A673 (cell line): ENCODE measurements around the gene NOS1AP.

Experiments
- CTCF ChIP-seq: fragments of 300-800, 200-600 bp; sonication (generic); conservative IDR thresholded peaks from 2 replicates; pipeline ENCODE4 v1.5.1; 2017; ENCODE audit warnings: low read depth, mild to moderate bottlenecking, antibody characterized with exemption, low read length, moderate library complexity, mixed read lengths
- EZH2 ChIP-seq: fragments of 200-600 bp; sonication (generic); IDR thresholded peaks from 2 replicates; pipeline ENCODE4 v1.6.1; 2017; ENCODE audit warnings: borderline replicate concordance, low read depth, mild to moderate bottlenecking, mixed read lengths, antibody characterized with exemption, low read length; ENCODE audit not compliant: poor library complexity, severe bottlenecking

- TF ChIP-seq CTCF (no peak), EZH2 (no peak)
Measured at GRCh38 chr1:162070094-162070748, 730 bp downstream of the NOS1AP start.
